ENCODE measurements around the gene STEEP1. TPM values are rescaled to one million over a fixed set of nuclear protein-coding genes. Genes with fewer than 3 reads are reported as not detected.
A peak's percentile ranks its signal among the peaks of the same experiment; 100 is the strongest.

Gene STEEP1
- total RNA-seq, 1 experiment from 2014 or later = 25.8 TPM

- TF ChIP-seq, protein P1, sequence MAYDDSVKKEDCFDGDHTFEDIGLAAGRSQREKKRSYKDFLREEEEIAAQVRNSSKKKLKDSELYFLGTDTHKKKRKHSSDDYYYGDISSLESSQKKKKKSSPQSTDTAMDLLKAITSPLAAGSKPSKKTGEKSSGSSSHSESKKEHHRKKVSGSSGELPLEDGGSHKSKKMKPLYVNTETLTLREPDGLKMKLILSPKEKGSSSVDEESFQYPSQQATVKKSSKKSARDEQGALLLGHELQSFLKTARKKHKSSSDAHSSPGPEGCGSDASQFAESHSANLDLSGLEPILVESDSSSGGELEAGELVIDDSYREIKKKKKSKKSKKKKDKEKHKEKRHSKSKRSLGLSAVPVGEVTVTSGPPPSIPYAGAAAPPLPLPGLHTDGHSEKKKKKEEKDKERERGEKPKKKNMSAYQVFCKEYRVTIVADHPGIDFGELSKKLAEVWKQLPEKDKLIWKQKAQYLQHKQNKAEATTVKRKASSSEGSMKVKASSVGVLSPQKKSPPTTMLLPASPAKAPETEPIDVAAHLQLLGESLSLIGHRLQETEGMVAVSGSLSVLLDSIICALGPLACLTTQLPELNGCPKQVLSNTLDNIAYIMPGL (CRISPR knock-in tag; IDR thresholded peaks at IDR 0.05) = no peak
- TF ChIP-seq RELA (CRISPR knock-in tag; IDR thresholded peaks at IDR 0.05; ENCODE audit: borderline replicate concordance) = no peak
- TF ChIP-seq, protein P2, sequence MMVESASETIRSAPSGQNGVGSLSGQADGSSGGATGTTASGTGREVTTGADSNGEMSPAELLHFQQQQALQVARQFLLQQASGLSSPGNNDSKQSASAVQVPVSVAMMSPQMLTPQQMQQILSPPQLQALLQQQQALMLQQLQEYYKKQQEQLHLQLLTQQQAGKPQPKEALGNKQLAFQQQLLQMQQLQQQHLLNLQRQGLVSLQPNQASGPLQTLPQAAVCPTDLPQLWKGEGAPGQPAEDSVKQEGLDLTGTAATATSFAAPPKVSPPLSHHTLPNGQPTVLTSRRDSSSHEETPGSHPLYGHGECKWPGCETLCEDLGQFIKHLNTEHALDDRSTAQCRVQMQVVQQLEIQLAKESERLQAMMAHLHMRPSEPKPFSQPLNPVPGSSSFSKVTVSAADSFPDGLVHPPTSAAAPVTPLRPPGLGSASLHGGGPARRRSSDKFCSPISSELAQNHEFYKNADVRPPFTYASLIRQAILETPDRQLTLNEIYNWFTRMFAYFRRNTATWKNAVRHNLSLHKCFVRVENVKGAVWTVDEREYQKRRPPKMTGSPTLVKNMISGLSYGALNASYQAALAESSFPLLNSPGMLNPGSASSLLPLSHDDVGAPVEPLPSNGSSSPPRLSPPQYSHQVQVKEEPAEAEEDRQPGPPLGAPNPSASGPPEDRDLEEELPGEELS (CRISPR knock-in tag; IDR thresholded peaks at IDR 0.05) = no peak
Observed at GRCh38 chrX:119489212-119490074, 75.8 kb downstream of the STEEP1 start (continued).

DNA sequence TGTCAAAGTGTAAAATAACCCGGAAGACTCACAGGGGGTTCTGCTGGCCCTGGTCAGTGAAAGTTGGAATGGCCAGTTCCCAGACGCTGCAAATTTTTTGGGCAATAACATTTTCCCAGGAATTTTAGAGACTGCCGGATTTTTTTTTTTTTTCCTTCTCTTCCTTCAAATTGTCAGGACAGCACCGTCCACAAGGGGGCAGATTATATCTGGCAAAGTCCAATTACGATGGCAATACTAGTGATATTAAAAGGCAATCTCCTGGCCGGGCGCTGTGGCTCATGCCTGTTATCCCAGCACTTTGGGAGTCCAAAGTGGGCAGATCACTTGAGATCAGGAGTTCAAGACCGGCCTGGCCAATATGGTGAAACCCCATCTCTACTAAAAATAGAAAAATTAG is 76.5 kb downstream of the STEEP1 start:
- no peak overlapping the region for H3K27ac Mint-ChIP-seq
- H3K4me3 Mint-ChIP-seq = no peak overlapping the region
- DNase-seq (ENCODE audit: low spot score) = peak; percentile 36
- no peaks in the 10 kb centered on the region for H3K9me3 Mint-ChIP-seq
- ATAC-seq = no peak
- POLR2A ChIA-PET = no interaction called here
- no peaks in the 10 kb centered on the region for H3K4me1 Mint-ChIP-seq
- TF ChIP-seq CDX4 (CRISPR knock-in tag; IDR thresholded peaks at IDR 0.05; ENCODE audit: borderline replicate concordance) (no peak), CTCF (IDR thresholded peaks at IDR 0.05) (peak; percentile 35)
- H3K27me3 Mint-ChIP-seq (ENCODE audit: low read depth) = 0 out of 2 replicates have a peak, but pooled peaks cover under 1% of the 10 kb centered on the region
- CTCF ChIA-PET = interaction anchor here (1.1 to 3.7 kb wide), 4 partner anchors 10 to 24 kb away, joined by 4 to 36 read pairs (median 5); no protein-coding TSS in a partner anchor
- no peaks in the 10 kb centered on the region for H3K36me3 Mint-ChIP-seq

Other genes starting within 250 kb of the STEEP1 start
- 4.5 to 6.1 TPM (median 5.3 TPM) in 3 replicates for gene SLC25A43, start 166.1 kb downstream of the STEEP1 start, total RNA-seq (2021)
- 573 to 595 TPM (median 584 TPM) in 3 replicates for gene SLC25A5, start 97.0 kb downstream of the STEEP1 start, total RNA-seq (2021)
- gene UBE2A, start 9.2 kb upstream of the STEEP1 start, total RNA-seq (2021) = 39.3 to 43.3 TPM (median 43.0 TPM) in 3 replicates
- gene NKRF, start 41.0 kb upstream of the STEEP1 start, total RNA-seq (2021) = 13.0 to 15.0 TPM (median 13.6 TPM) in 3 replicates
- gene SEPTIN6, start 127.8 kb upstream of the STEEP1 start, total RNA-seq (2021) = 52.1 to 62.9 TPM (median 53.6 TPM) in 3 replicates
- 3.6 to 5.0 TPM (median 4.3 TPM) in 3 replicates for gene SOWAHD, start 193.2 kb upstream of the STEEP1 start, total RNA-seq (2021)
- gene RPL39, start 226.2 kb upstream of the STEEP1 start, total RNA-seq (2021) = 1,551 to 1,842 TPM (median 1,763 TPM) in 3 replicates